Peyer's patch (tissue), 4 donors: Measurements from ENCODE around the gene ST8SIA1. TPM values are rescaled to one million over a fixed set of nuclear protein-coding genes. Genes with fewer than 3 reads are reported as not detected.

Experiments
- DNase-seq, 3 donors: peaks; one replicate each; pipeline ENCODE4 v3.0.0-alpha.2; 2017 to 2019
- H3K27ac ChIP-seq, 4 donors: fragments of 200-600 bp; sonication (generic); one replicate each; pipeline ENCODE4 v1.5.1; 2016 to 2019
- H3K27me3 ChIP-seq, 2 donors: fragments of 200-600 bp; sonication (generic); one replicate each; pipeline ENCODE4 v1.5.1; 2019
- H3K36me3 ChIP-seq, 3 donors: fragments of 200-600 bp; sonication (generic); one replicate each; pipeline ENCODE4 v1.5.1; 2016 to 2019
- H3K4me1 ChIP-seq, 4 donors: fragments of 200-600 bp; sonication (generic); one replicate each; pipeline ENCODE4 v1.5.1; 2016 to 2019
- H3K4me3 ChIP-seq, 4 donors: fragments of 200-600 bp; sonication (generic); 1 replicate in 3 of 4; 2 replicates in 1 of 4; pipeline ENCODE4 v1.5.1; 2016 to 2019; ENCODE audit warnings: mild to moderate bottlenecking in 1 of 4
- H3K9me3 ChIP-seq, 4 donors: fragments of 200-600 bp; sonication (generic); one replicate each; pipeline ENCODE4 v1.5.1; 2016 to 2019; ENCODE audit warnings: mild to moderate bottlenecking in 1 of 4
- POLR2A ChIP-seq, 2 donors: fragments of 450-650 bp; IDR thresholded peaks; one replicate each; pipeline ENCODE4 v1.5.1; 2017; ENCODE audit warnings: antibody characterized with exemption in 2 of 2, mild to moderate bottlenecking in 2 of 2, moderate library complexity in 2 of 2
- total RNA-seq, 4 donors: library from RNA; depleted of rRNA; stranded (reverse); fragments of >200 nt; gene quantifications; one replicate each; pipeline ENCODE4 v1.1.0, GENCODE V29; 2016
- TF ChIP-seq, protein P1 (sequence below), 6 experiments: fragments of 450-650 bp in 4 of 6; fragments of 200-600 bp in 2 of 6; sonication (generic) in 1 of 6; IDR thresholded peaks; one replicate each; pipeline ENCODE4 v1.5.1; 2017 to 2019; ENCODE audit warnings: antibody characterized with exemption in 6 of 6, mild to moderate bottlenecking in 3 of 6, moderate library complexity in 1 of 6

ST8SIA1 gene
- total RNA-seq, 4 donors from 2014 or later: 1.2 to 11.6 (median 1.9) TPM

DNA sequence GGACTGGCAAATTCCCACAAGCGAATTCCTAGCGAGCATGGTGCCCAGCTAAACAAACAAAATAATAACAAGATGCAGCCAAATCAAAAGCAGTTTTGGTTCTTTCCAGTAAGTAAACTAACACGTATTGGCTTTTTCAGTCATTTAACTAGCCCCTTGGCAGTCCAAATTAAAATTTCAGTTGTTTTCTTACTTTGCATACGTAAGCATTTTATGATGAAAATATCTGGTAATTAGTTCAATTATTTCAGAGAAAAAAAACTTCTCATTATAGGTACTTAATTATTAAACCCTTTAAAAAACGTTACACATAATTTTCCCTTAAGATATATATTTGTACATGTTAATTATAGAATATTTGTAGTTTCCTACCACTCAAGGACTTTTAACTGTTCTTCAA is 70.1 kb downstream of the ST8SIA1 start:
- Histone ChIP-seq H3K36me3 (no peaks in the 10 kb centered on the region), H3K27me3 (no peaks in the 10 kb centered on the region), H3K27ac (no peak overlapping the region), H3K4me1 (no peaks in the 10 kb centered on the region), H3K9me3 (no peaks in the 10 kb centered on the region), H3K4me3 (no peak overlapping the region)
- no peak for DNase-seq
- TF ChIP-seq, protein P1, sequence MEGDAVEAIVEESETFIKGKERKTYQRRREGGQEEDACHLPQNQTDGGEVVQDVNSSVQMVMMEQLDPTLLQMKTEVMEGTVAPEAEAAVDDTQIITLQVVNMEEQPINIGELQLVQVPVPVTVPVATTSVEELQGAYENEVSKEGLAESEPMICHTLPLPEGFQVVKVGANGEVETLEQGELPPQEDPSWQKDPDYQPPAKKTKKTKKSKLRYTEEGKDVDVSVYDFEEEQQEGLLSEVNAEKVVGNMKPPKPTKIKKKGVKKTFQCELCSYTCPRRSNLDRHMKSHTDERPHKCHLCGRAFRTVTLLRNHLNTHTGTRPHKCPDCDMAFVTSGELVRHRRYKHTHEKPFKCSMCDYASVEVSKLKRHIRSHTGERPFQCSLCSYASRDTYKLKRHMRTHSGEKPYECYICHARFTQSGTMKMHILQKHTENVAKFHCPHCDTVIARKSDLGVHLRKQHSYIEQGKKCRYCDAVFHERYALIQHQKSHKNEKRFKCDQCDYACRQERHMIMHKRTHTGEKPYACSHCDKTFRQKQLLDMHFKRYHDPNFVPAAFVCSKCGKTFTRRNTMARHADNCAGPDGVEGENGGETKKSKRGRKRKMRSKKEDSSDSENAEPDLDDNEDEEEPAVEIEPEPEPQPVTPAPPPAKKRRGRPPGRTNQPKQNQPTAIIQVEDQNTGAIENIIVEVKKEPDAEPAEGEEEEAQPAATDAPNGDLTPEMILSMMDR (IDR thresholded peaks at IDR 0.05): no peak

DNA sequence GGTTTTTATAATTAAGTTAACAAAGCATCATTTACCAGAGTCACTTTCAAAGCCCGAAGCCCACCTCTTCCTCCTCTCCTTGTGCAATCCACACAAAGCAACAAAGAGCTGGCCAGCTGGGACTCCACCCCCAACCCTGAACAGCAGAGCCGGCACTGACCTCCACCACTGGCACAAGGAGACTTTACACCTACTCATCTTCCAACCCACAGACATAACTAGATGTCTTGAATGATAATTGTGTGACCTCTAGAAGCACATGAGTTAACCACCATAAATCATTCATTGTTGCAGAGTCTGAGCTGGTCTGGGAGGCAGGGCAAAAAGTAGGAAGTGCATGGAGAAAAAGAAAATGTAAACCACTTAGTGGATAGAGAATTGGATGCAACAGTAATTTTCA is 72.2 kb downstream of the ST8SIA1 start:
- H3K9me3 ChIP-seq: no peaks in the 10 kb centered on the region
- no peaks in the 10 kb centered on the region for H3K36me3 ChIP-seq
- H3K27ac ChIP-seq: no peak overlapping the region
- no peaks in the 10 kb centered on the region for H3K27me3 ChIP-seq
- H3K4me1 ChIP-seq: no peaks in the 10 kb centered on the region
- no peak for DNase-seq
- no peak overlapping the region for H3K4me3 ChIP-seq
- TF ChIP-seq POLR2A (IDR thresholded peaks at IDR 0.05): no peak
- TF ChIP-seq, protein P1 (IDR thresholded peaks at IDR 0.05): no peak

DNA sequence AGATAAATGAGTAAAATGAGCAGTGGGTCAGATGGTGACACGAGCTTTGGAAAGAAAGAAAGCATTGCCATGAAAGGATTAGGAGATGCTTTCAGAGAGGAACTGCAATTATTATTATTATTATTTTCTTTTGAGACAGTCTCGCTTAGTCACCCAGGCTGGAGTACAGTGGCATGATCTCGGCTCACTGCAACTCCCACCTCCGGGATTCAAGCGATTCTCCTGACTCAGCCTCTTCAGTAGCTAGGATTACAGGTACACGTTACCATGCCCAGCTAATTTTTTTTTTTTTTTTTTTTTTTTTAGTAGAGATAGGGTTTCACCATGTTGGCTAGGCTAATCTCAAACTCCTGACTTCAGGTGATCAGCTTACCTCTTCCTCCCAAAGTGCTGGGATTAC is 77.4 kb downstream of the ST8SIA1 start:
- H3K4me1 ChIP-seq: no peaks in the 10 kb centered on the region
- H3K36me3 ChIP-seq: no peaks in the 10 kb centered on the region
- no peaks in the 10 kb centered on the region for H3K9me3 ChIP-seq
- no peak overlapping the region for H3K4me3 ChIP-seq
- no peaks in the 10 kb centered on the region for H3K27me3 ChIP-seq
- no peak for DNase-seq
- H3K27ac ChIP-seq: no peak overlapping the region
- TF ChIP-seq POLR2A (IDR thresholded peaks at IDR 0.05): no peak
- TF ChIP-seq, protein P1 (IDR thresholded peaks at IDR 0.05): no peak

DNA sequence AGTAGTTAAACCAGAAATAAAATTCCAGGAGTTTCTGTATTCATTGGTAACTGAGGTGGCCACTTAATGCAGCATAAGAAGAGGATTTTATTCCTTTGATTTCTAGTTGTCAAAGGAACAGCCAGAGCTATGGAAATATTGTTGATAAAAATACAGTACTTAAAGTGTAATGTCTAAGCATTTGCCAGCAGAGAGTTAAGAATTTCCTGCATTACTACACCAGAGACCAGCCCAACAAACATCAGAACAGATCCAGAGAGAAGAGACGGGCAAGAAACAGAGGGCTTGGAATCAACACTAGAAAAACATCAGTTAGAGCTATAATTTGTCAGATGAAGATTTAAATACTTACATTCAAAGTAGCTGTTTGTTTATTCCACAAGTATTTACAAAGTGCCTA is 77.9 kb downstream of the ST8SIA1 start:
- Histone ChIP-seq H3K27me3 (no peaks in the 10 kb centered on the region), H3K4me1 (no peaks in the 10 kb centered on the region), H3K9me3 (no peaks in the 10 kb centered on the region), H3K27ac (no peak overlapping the region), H3K36me3 (no peaks in the 10 kb centered on the region), H3K4me3 (no peak overlapping the region)
- TF ChIP-seq, protein P1 (IDR thresholded peaks at IDR 0.05): no peak
- no peak for TF ChIP-seq POLR2A (IDR thresholded peaks at IDR 0.05)
- DNase-seq: no peak

DNA sequence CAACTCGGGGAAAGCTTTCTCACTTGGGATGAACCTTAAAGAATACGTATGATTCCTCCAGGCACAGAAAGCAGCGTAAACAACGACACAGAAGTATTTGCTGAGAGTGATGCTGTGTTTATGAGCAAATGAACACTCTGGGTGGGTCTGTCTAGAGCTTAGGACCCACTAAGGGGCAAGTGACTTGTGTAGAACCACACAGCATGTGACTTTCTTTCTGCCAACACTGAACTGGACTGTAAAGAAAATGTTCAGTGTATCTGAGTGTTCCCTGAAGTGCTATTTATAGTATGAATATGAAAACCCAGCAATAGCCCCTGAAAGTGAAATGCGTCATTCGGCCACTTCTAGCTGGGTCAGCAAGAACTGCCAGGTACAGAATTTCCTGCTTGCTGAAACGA is 78.5 kb downstream of the ST8SIA1 start:
- H3K27ac ChIP-seq: peak overlapping the region in 1 of 4 donors; percentile 40
- H3K27me3 ChIP-seq: no peaks in the 10 kb centered on the region
- no peaks in the 10 kb centered on the region for H3K4me1 ChIP-seq
- no peaks in the 10 kb centered on the region for H3K36me3 ChIP-seq
- no peak overlapping the region for H3K4me3 ChIP-seq
- DNase-seq: no peak
- TF ChIP-seq, protein P1 (IDR thresholded peaks at IDR 0.05): no peak
- TF ChIP-seq POLR2A (IDR thresholded peaks at IDR 0.05): no peak
- H3K9me3 ChIP-seq: no peaks in the 10 kb centered on the region

DNA sequence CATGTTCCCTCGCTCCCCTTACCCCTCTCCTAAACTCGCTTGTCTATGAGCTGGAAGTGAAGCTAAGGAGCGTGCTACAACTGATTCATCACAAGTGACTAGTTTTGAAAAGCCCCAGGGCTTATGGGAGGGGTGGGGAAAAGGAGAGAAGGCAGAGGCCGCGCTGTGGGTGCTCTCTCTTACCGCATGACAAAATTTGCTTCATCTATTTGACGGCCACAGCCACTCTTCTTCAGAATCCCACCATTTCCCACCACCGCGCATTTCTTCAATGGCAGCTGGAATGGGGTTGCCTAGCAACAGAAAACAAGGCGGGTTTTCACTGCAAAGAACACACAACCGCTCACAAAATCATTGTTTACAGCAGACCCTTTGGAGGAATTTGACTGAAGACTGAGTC is 79.4 kb downstream of the ST8SIA1 start:
- no peaks in the 10 kb centered on the region for H3K9me3 ChIP-seq
- H3K27ac ChIP-seq: no peak overlapping the region
- no peak for DNase-seq
- H3K4me1 ChIP-seq: no peaks in the 10 kb centered on the region
- H3K4me3 ChIP-seq: no peak overlapping the region
- H3K27me3 ChIP-seq: no peaks in the 10 kb centered on the region
- TF ChIP-seq, protein P1 (IDR thresholded peaks at IDR 0.05): no peak
- H3K36me3 ChIP-seq: no peaks in the 10 kb centered on the region
